ENCODE measurements around the gene FN3K. TPM values are rescaled to one million over a fixed set of nuclear protein-coding genes. Genes with fewer than 3 reads are reported as not detected.

FN3K gene
- total and polyA plus RNA-seq, 7 experiments from 2014 or later = 0.97 to 14.1 (median 4.1) TPM

GRCh38 chr17:82709676-82710498 is 25.5 kb upstream of the FN3K start:
- H3K27ac ChIP-seq (ENCODE audit: low read depth, low read length) = no peak overlapping the region
- H3K36me3 ChIP-seq (ENCODE audit: control insufficient read depth in 2 of 3, insufficient read depth in 3 of 3, low read length in 3 of 3) = no peaks in the 10 kb centered on the region
- ChIA-PET POLR2A (no interaction called here), CTCF (interaction anchor here (0.6 kb wide), 1 partner anchor 21 kb away, joined by 3 read pairs; no protein-coding TSS in a partner anchor)
- no peaks in the 10 kb centered on the region for H3K9me3 Mint-ChIP-seq
- no peaks in the 10 kb centered on the region for H3K27me3 Mint-ChIP-seq
- peak overlapping the region in 1 of 10 donors; percentile 31 for H3K4me3 Mint-ChIP-seq
- intact Hi-C loops (cut with micrococcal nuclease) = no loop called here
- H3K36me3 Mint-ChIP-seq = no peaks in the 10 kb centered on the region
- no peaks in the 10 kb centered on the region for H3K4me1 Mint-ChIP-seq
- H3K9me3 ChIP-seq (ENCODE audit: control insufficient read depth in 2 of 3, low read length in 3 of 3) = no peaks in the 10 kb centered on the region
- DNase-seq (no peak), ATAC-seq (no peak)
- no peak overlapping the region for H3K27ac Mint-ChIP-seq
- H3K27me3 ChIP-seq (ENCODE audit: control insufficient read depth in 2 of 2, insufficient read depth in 2 of 2, low read length in 2 of 2) = no peaks in the 10 kb centered on the region
- no peaks in the 10 kb centered on the region for H3K4me1 ChIP-seq (ENCODE audit: control insufficient read depth in 2 of 2, insufficient read depth in 2 of 2, low read length in 2 of 2)
- no peak overlapping the region for H3K4me3 ChIP-seq (ENCODE audit: low read length)

- H3K4me1 Mint-ChIP-seq = peaks cover 0 to 2% (median 2%) of the 10 kb centered on the region in 7 donors
- CTCF ChIA-PET = interaction anchor here (0.7 kb wide), 1 partner anchor 35 kb away, joined by 4 read pairs; no protein-coding TSS in a partner anchor
- peak overlapping the region in 1 of 10 donors; percentile 31 for H3K4me3 Mint-ChIP-seq
- Histone ChIP-seq H3K27ac (ENCODE audit: low read depth, low read length) (no peak overlapping the region), H3K4me1 (ENCODE audit: control insufficient read depth in 2 of 2, insufficient read depth in 2 of 2, low read length in 2 of 2) (peaks cover under 1% of the 10 kb centered on the region in 2 donors), H3K36me3 (ENCODE audit: control insufficient read depth in 2 of 3, insufficient read depth in 3 of 3, low read length in 3 of 3) (no peaks in the 10 kb centered on the region), H3K4me3 (ENCODE audit: low read length) (no peak overlapping the region), H3K9me3 (ENCODE audit: control insufficient read depth in 2 of 3, low read length in 3 of 3) (no peaks in the 10 kb centered on the region), H3K27me3 (ENCODE audit: control insufficient read depth in 2 of 2, insufficient read depth in 2 of 2, low read length in 2 of 2) (no peaks in the 10 kb centered on the region)
- DNase-seq = no peak
- no peak for ATAC-seq
- intact Hi-C loops (cut with micrococcal nuclease) = no loop called here
- POLR2A ChIA-PET = no interaction called here
- H3K27me3 Mint-ChIP-seq = no peaks in the 10 kb centered on the region
- no peaks in the 10 kb centered on the region for H3K9me3 Mint-ChIP-seq
- H3K27ac Mint-ChIP-seq = no peak overlapping the region
- H3K36me3 Mint-ChIP-seq = no peaks in the 10 kb centered on the region
These were observed 24.7 kb upstream of the FN3K start for GRCh38 chr17:82710499-82711232.

- H3K27ac Mint-ChIP-seq = peak overlapping the region in 1 of 9 donors; percentile 38
- Histone ChIP-seq H3K27ac (ENCODE audit: low read depth, low read length) (no peak overlapping the region), H3K9me3 (ENCODE audit: control insufficient read depth in 2 of 3, low read length in 3 of 3) (no peaks in the 10 kb centered on the region), H3K4me1 (ENCODE audit: control insufficient read depth in 2 of 2, insufficient read depth in 2 of 2, low read length in 2 of 2) (peaks cover 12% of the 10 kb centered on the region in 2 donors), H3K36me3 (ENCODE audit: control insufficient read depth in 2 of 3, insufficient read depth in 3 of 3, low read length in 3 of 3) (no peaks in the 10 kb centered on the region), H3K4me3 (ENCODE audit: low read length) (no peak overlapping the region), H3K27me3 (ENCODE audit: control insufficient read depth in 2 of 2, insufficient read depth in 2 of 2, low read length in 2 of 2) (no peaks in the 10 kb centered on the region)
- no peak for DNase-seq
- intact Hi-C loops (cut with micrococcal nuclease) = no loop called here
- no peak for ATAC-seq
- H3K27me3 Mint-ChIP-seq = no peaks in the 10 kb centered on the region
- POLR2A ChIA-PET = no interaction called here
- CTCF ChIA-PET = no interaction called here
- peaks cover 10 to 23% (median 16%) of the 10 kb centered on the region in 7 donors for H3K4me1 Mint-ChIP-seq
- peaks cover 0 to 4% (median 0%) of the 10 kb centered on the region in 5 donors for H3K36me3 Mint-ChIP-seq
- H3K4me3 Mint-ChIP-seq = peak overlapping the region in 2 of 10 donors; percentile 23 to 45
- H3K9me3 Mint-ChIP-seq = no peaks in the 10 kb centered on the region
These were observed 22.2 kb upstream of the FN3K start for GRCh38 chr17:82713071-82713723.

- H3K4me1 ChIP-seq (ENCODE audit: control insufficient read depth in 2 of 2, insufficient read depth in 2 of 2, low read length in 2 of 2) = peaks cover 12 to 13% of the 10 kb centered on the region in 2 donors
- Mint-ChIP-seq H3K36me3 (peaks cover 0 to 8% (median 0%) of the 10 kb centered on the region in 5 donors), H3K27ac (peak within 1 kb of the TSS; percentile 67 to 95 (median 89)), H3K9me3 (no peaks in the 10 kb centered on the region), H3K4me1 (peaks cover 11 to 28% (median 17%) of the 10 kb centered on the region in 7 donors), H3K27me3 (no peaks in the 10 kb centered on the region), H3K4me3 (peak within 1 kb of the TSS; percentile 85 to 98 (median 94))
- ATAC-seq (peak; percentile 98), DNase-seq (peak; percentile 75 to 90 (median 86))
- no peaks in the 10 kb centered on the region for H3K27me3 ChIP-seq (ENCODE audit: control insufficient read depth in 2 of 2, insufficient read depth in 2 of 2, low read length in 2 of 2)
- ChIA-PET CTCF (interaction anchor here (1.1 kb wide), 1 partner anchor 147 kb away, joined by 4 read pairs; no protein-coding TSS in a partner anchor), POLR2A (interaction anchor here (0.5 to 2.5 kb wide), 5 partner anchors 19 to 586 kb away, joined by 3 to 14 read pairs (median 5); partner anchors contain the start of gene RAB40B)
- H3K36me3 ChIP-seq (ENCODE audit: control insufficient read depth in 2 of 3, insufficient read depth in 3 of 3, low read length in 3 of 3) = peaks cover 0 to 28% (median 0%) of the 10 kb centered on the region in 3 experiments
- no peaks in the 10 kb centered on the region for H3K9me3 ChIP-seq (ENCODE audit: control insufficient read depth in 2 of 3, low read length in 3 of 3)
- H3K27ac ChIP-seq (ENCODE audit: low read depth, low read length) = peak within 1 kb of the TSS; percentile 85
- intact Hi-C loops (cut with micrococcal nuclease) = loop anchor here (1.0 to 2.0 kb wide), 8 partner anchors 18 to 334 kb away; partner anchors contain the start of genes RAB40B (in 2 of the 2), WDR45B (in 2 of the 2), FN3K (in 1 of the 2) and TBCD (in 1 of the 2)
- H3K4me3 ChIP-seq (ENCODE audit: low read length) = peak within 1 kb of the TSS; percentile 83
These were observed 19.0 kb upstream of the FN3K start, which contains the start of gene FN3KRP for GRCh38 chr17:82716203-82717010. Gene FN3KRP, plus strand, starts transcription at chr17:82716706. Its CDS starts 50 bp downstream, at chr17:82716756.

- Mint-ChIP-seq H3K27ac (peak overlapping the region in 2 of 9 donors; percentile 4 to 74), H3K9me3 (no peaks in the 10 kb centered on the region), H3K27me3 (no peaks in the 10 kb centered on the region), H3K4me1 (peaks cover 16 to 28% (median 20%) of the 10 kb centered on the region in 7 donors), H3K36me3 (peaks cover 4 to 23% (median 8%) of the 10 kb centered on the region in 5 donors), H3K4me3 (peak overlapping the region in 5 of 10 donors; percentile 35 to 95 (median 85))
- no peak for DNase-seq
- no peaks in the 10 kb centered on the region for H3K27me3 ChIP-seq (ENCODE audit: control insufficient read depth in 2 of 2, insufficient read depth in 2 of 2, low read length in 2 of 2)
- H3K9me3 ChIP-seq (ENCODE audit: control insufficient read depth in 2 of 3, low read length in 3 of 3) = no peaks in the 10 kb centered on the region
- POLR2A ChIA-PET = interaction anchor here (1.3 kb wide), 1 partner anchor 10 kb away, joined by 4 read pairs; no protein-coding TSS in a partner anchor
- CTCF ChIA-PET = no interaction called here
- ATAC-seq = no peak
- H3K4me1 ChIP-seq (ENCODE audit: control insufficient read depth in 2 of 2, insufficient read depth in 2 of 2, low read length in 2 of 2) = peaks cover 12 to 13% of the 10 kb centered on the region in 2 donors
- H3K27ac ChIP-seq (ENCODE audit: low read depth, low read length) = no peak overlapping the region
- intact Hi-C loops (cut with micrococcal nuclease) = no loop called here
- H3K36me3 ChIP-seq (ENCODE audit: control insufficient read depth in 2 of 3, insufficient read depth in 3 of 3, low read length in 3 of 3) = peaks cover 0 to 43% (median 8%) of the 10 kb centered on the region in 3 experiments
- H3K4me3 ChIP-seq (ENCODE audit: low read length) = no peak overlapping the region
These were observed 16.3 kb upstream of the FN3K start for GRCh38 chr17:82718986-82719685.

Measured in naive thymus-derived CD4-positive, alpha-beta T cell (primary cell).